GM21723 (cell line): ENCODE results near the gene LRRC51.
"Not testable (repeated sequence)": the region's sequence is repeated elsewhere in the genome, so short reads cannot be mapped to it uniquely, and the experiment has no call there.

ENCODE experiments used
- ATAC-seq: cut with Tn5 transposase; IDR thresholded peaks from one replicate; pipeline ENCODE4 v1.9.1; 2021; ENCODE audit warnings: mild to moderate bottlenecking, moderate library complexity; ENCODE audit not compliant: unreplicated experiment

Gene LRRC51

DNA sequence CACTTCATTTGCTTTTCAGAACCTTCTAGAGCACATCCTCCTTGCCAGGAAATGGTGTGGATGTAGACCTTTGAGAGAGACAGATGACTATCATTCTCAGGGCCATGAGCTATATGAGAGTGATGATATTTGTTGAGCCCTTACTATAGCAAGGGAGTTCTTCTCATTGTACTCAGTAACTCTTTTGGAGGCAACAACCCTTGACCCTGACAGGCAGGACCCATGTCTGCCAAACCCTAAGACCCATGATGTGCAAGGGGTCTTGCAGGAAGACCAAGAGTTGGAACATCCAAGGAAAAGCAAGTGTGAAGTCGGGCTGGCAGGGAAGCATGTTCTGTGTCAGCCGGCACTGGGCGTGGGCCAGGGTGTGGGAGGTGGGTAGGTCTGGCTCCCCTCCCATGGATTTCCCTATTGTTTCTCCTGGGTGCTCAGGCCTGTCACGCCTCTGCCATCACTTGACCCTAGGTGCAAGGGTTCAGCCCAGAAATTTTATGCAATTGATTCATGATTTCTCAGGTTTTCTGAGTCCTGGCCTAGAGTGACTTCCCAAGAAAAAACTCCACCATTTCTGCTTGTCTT, 56.1 kb downstream of the LRRC51 start:
- ATAC-seq: no peak

DNA sequence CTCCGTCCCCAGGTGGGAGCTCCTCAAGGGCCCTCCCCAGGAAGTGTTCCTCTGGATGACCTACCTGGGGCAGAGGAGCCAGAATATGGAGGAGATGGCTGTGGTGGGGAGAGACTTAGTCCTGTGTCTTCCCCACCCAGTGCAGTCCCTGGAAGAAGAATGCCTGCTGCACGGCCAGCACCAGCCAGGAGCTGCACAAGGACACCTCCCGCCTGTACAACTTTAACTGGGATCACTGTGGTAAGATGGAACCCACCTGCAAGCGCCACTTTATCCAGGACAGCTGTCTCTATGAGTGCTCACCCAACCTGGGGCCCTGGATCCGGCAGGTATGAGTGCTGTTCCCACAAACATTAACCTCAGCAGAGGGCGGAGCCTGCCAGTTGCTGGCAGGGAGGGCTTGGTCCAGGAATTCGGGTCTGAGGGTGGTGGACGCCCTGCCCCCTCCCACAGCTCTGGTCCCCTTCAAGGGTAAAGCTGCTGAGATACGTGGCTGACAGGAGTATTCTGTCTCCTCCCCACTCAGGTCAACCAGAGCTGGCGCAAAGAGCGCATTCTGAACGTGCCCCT, 58.3 kb downstream of the LRRC51 start:
- no peak for ATAC-seq

DNA sequence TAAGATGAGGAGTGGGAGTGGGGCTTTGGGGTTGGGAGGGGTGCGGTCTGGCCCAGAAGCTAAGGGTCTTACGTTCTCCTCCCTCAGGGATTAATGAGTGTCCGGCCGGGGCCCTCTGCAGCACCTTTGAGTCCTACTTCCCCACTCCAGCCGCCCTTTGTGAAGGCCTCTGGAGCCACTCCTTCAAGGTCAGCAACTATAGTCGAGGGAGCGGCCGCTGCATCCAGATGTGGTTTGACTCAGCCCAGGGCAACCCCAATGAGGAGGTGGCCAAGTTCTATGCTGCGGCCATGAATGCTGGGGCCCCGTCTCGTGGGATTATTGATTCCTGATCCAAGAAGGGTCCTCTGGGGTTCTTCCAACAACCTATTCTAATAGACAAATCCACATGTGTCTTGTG, 58.9 kb downstream of the LRRC51 start:
- ATAC-seq: no peak

DNA sequence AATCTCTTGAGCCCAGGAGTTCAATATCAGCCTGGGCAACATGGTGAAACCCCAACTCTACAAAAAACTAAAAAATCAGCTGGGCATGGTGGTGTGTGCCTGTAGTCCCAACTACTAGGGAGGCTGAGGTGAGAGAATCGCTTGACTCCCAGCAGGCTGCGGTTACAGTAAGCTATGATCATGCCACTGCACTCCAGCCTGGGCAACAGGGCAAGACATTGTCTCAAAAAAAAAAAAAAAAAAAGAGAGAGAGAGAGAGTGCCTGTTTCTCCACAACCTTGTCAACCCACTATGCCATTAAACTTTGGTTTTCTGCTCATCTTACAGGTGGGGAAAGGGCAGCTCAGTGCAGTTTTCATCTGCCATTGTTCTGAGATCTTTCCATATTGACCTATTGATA, 60.0 kb downstream of the LRRC51 start:
- ATAC-seq: no peak

DNA sequence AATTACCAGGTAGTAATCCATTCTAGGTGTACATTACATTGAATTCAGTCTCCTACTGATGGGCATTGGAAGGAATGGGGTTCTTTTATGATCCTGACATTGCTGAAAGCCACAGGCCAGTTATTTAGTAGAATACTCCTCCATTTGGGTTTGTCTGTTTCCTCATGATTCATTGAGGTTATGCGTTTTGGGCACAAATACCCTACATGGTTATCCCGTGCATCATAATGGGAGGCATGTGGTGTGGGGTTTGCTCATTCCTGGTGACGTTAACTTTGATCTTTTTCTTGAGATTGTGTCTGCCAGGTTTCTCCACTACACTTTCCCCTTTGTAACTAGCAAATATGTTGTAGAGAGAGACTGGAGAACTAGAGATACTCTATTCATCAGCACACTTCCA, 60.4 kb downstream of the LRRC51 start:
- ATAC-seq: no peak

DNA sequence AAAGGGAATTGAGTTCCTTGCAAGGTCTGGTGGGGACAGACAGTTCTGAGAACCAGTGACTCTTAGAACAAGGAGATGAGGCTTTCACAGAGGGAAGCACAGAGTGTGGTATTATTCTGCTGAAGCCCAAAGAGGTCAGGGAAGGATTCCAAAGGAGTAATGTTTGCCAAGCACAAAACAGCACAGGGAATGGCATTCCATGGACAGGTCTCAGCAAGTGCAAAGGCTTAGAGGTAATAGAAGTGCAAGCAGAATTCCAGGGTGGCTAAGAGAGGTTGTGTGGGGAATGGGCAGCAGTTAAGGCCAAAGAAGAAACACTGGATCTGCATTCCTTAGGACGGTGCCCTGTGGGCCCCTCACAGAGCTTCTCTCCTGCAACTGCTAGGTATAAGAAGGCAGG, 61.4 kb downstream of the LRRC51 start:
- not testable (repeated sequence) for ATAC-seq

DNA sequence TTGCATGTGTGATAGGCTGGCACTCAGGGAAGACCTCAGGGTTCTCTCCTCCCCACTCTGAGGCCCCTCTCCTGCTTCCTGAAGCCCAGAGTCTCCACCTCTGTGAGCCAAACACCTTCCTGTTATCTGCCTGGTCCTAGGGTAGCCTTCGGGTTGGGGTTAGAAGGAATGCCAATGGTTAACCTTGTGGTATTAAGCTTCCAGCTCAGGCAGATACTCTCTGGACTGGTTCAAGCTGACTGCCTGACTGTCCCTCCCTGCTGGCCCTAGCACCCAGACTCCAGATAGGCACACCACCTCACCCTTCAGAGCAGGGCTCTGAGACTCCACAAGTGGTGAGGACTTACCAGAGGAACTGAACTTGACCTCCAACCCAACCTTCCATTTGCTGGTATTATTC, 61.9 kb downstream of the LRRC51 start:
- ATAC-seq: not testable (repeated sequence)

DNA sequence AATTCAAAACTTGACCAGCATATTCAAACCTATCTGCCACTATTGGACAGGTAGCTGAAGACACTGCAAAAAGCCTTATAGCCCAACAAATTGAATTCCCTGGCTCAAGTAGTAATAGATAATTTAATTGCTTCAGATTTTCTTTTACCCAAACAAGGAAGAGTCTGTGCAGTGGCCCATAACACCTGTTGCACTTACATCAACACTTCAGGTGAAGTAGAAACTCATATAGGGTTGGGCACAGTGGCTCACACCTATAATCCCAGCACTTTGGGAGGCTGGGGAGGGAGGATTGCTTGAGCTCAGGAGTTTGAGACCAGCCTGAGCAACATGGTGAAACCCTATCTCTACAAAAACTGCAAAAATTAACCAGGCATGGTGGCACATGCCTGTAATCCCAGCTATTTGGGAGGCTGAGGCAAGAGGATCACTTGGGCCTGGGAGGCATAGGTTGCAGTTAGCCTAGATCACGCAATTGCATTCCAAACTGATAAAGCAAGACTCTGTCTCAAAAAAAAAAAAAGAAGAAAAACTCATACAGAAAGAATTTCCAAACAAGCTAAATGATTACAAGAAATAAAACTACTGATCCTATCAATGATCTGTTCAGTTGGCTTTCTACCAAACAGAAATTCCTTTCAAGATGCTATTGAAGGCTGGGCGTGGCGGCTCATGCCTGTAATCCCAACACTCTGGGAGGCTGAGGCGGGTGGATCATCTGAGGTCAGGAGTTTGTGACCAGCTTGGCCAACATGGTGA, 64.3 kb downstream of the LRRC51 start:
- no peak for ATAC-seq
